Renal cortex interstitium (tissue), 3 donors: ENCODE data around the gene TREML1. TPM values are rescaled to one million over a fixed set of nuclear protein-coding genes. Genes with fewer than 3 reads are reported as not detected.

Experiments used
- polyA plus RNA-seq, 3 donors: library from polyadenylated mRNA; unstranded; fragments of 120-200 nt; gene quantifications; one replicate each; pipeline ENCODE4 v1.2.1, GENCODE V29; 2013; ENCODE audit not compliant: insufficient read length in 3 of 3

The TREML1 gene
- polyA plus RNA-seq, 3 donors: 0.45 to 1.2 (median 1.2) TPM

Other genes with a start within 250 kb of the TREML1 start
- gene UNC5CL, start 115.1 kb downstream of the TREML1 start, polyA plus RNA-seq: 10 to 100 TPM in 1 of 3 donors, 1 to 10 TPM in 2; 4.9 to 16.2 (median 6.9) TPM
- 1 to 10 TPM in 1 of 3 donors, under 1 TPM in 2; 0.82 to 1.1 (median 0.86) TPM for gene TSPO2, start 111.9 kb downstream of the TREML1 start, polyA plus RNA-seq
- under 1 TPM; 0.22 to 0.82 (median 0.26) TPM for gene APOBEC2, start 101.1 kb downstream of the TREML1 start, polyA plus RNA-seq
- 10 to 100 TPM; 56.4 to 66.3 (median 59.2) TPM for gene OARD1, start 82.0 kb downstream of the TREML1 start, polyA plus RNA-seq
- 10 to 100 TPM; 47.1 to 54.6 (median 53.3) TPM for gene NFYA, start 81.4 kb downstream of the TREML1 start, polyA plus RNA-seq
- gene TREM2, start 8.8 kb upstream of the TREML1 start, polyA plus RNA-seq: under 1 TPM; 0.15 to 0.67 (median 0.65) TPM
- gene TREML2, start 46.8 kb upstream of the TREML1 start, polyA plus RNA-seq: under 1 TPM; 0.06 to 0.18 (median 0.16) TPM
- not detected for gene TREML4, start 74.0 kb upstream of the TREML1 start, polyA plus RNA-seq
- under 1 TPM; 0.07 to 0.42 (median 0.38) TPM for gene TREM1, start 132.3 kb upstream of the TREML1 start, polyA plus RNA-seq
- not detected for gene NCR2, start 181.3 kb upstream of the TREML1 start, polyA plus RNA-seq